ENCODE results near the gene SLC38A10. TPM values are rescaled to one million over a fixed set of nuclear protein-coding genes. Genes with fewer than 3 reads are reported as not detected.
A peak's percentile ranks its signal among the peaks of the same experiment; 100 is the strongest.

Gene SLC38A10
- total RNA-seq, 1 donor from 2014 or later: 67.5 TPM

- H3K27ac ChIP-seq: no peak overlapping the region
- H3K4me1 ChIP-seq: peaks cover 25% of the 10 kb centered on the region
- intact Hi-C loops (cut with DNase I): no loop called here
Observed at GRCh38 chr17:81280571-81280970, 14.5 kb downstream of the SLC38A10 start.

GRCh38 chr17:81279278-81280275 is 15.5 kb downstream of the SLC38A10 start:
- no peak for DNase-seq (ENCODE audit: extremely low spot score in 2 of 2)
- intact Hi-C loops (cut with DNase I): no loop called here
- Histone ChIP-seq H3K36me3 (peaks cover 0 to 55% of the 10 kb centered on the region in 2 donors), H3K4me3 (no peak overlapping the region), H3K4me1 (peaks cover 15% of the 10 kb centered on the region), H3K27ac (no peak overlapping the region), H3K27me3 (no peaks in the 10 kb centered on the region), H3K9me3 (no peaks in the 10 kb centered on the region)
- TF ChIP-seq POLR2AphosphoS5 (IDR thresholded peaks at IDR 0.05; ENCODE audit: insufficient read depth in 1 of 2, low read depth in 1 of 2) (no peak), CTCF (IDR thresholded peaks at IDR 0.05) (no peak), POLR2A (IDR thresholded peaks at IDR 0.05) (no peak)

More at GRCh38 chr17:81280571-81280970, 14.5 kb downstream of the SLC38A10 start:
- Histone ChIP-seq H3K4me3 (no peak overlapping the region), H3K9me3 (no peaks in the 10 kb centered on the region), H3K27me3 (no peaks in the 10 kb centered on the region), H3K36me3 (peaks cover 0 to 48% of the 10 kb centered on the region in 2 donors)
- no peak for DNase-seq (ENCODE audit: extremely low spot score in 2 of 2)
- no peak for TF ChIP-seq POLR2A (IDR thresholded peaks at IDR 0.05)
- TF ChIP-seq POLR2AphosphoS5 (IDR thresholded peaks at IDR 0.05; ENCODE audit: insufficient read depth in 1 of 2, low read depth in 1 of 2): no peak
- TF ChIP-seq CTCF (IDR thresholded peaks at IDR 0.05): no peak

- no peak overlapping the region for H3K4me3 ChIP-seq
- no peak for DNase-seq (ENCODE audit: extremely low spot score in 2 of 2)
- TF ChIP-seq POLR2AphosphoS5 (IDR thresholded peaks at IDR 0.05; ENCODE audit: insufficient read depth in 1 of 2, low read depth in 1 of 2) (no peak), CTCF (IDR thresholded peaks at IDR 0.05) (no peak), POLR2A (IDR thresholded peaks at IDR 0.05) (no peak)
- H3K27ac ChIP-seq: no peak overlapping the region
- no peaks in the 10 kb centered on the region for H3K9me3 ChIP-seq
- H3K27me3 ChIP-seq: no peaks in the 10 kb centered on the region
- peaks cover 0 to 58% of the 10 kb centered on the region in 2 donors for H3K36me3 ChIP-seq
- intact Hi-C loops (cut with DNase I): no loop called here
- peaks cover 15% of the 10 kb centered on the region for H3K4me1 ChIP-seq
Observed at GRCh38 chr17:81278831-81279230, 16.3 kb downstream of the SLC38A10 start.

- H3K4me3 ChIP-seq: peak overlapping the region; percentile 13 to 22
- peaks cover 15% of the 10 kb centered on the region for H3K4me1 ChIP-seq
- no peak for DNase-seq (ENCODE audit: extremely low spot score in 2 of 2)
- H3K27me3 ChIP-seq: no peaks in the 10 kb centered on the region
- peaks cover 0 to 61% of the 10 kb centered on the region in 2 donors for H3K36me3 ChIP-seq
- peak overlapping the region; percentile 16 for H3K27ac ChIP-seq
- TF ChIP-seq POLR2A (IDR thresholded peaks at IDR 0.05) (no peak), POLR2AphosphoS5 (IDR thresholded peaks at IDR 0.05; ENCODE audit: insufficient read depth in 1 of 2, low read depth in 1 of 2) (no peak), CTCF (IDR thresholded peaks at IDR 0.05) (no peak)
- intact Hi-C loops (cut with DNase I): no loop called here
- no peaks in the 10 kb centered on the region for H3K9me3 ChIP-seq
Observed at GRCh38 chr17:81277946-81278693, 17.0 kb downstream of the SLC38A10 start.
